ENCODE results near the gene GPR148.

Gene GPR148

DNA sequence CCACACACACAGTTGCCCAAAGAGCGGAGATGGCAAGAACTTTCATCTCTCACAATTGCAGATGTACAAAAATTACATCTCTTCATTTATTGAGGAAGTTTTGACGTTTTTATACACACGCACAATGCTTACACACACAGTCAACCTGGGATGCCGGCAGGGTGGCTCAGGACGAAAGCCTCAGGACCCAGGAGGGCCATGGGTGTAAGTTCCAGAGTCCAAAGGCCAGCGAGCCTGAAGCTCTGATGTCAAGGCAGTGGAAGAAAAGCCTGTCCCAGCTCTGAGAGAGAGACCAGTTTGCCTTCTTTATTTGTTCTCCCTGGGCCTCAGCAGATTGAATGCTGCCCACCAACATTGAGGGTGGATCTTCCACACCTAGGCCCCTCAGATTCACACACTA is 36.6 kb downstream of the GPR148 start:
- TF ChIP-seq, protein P1, sequence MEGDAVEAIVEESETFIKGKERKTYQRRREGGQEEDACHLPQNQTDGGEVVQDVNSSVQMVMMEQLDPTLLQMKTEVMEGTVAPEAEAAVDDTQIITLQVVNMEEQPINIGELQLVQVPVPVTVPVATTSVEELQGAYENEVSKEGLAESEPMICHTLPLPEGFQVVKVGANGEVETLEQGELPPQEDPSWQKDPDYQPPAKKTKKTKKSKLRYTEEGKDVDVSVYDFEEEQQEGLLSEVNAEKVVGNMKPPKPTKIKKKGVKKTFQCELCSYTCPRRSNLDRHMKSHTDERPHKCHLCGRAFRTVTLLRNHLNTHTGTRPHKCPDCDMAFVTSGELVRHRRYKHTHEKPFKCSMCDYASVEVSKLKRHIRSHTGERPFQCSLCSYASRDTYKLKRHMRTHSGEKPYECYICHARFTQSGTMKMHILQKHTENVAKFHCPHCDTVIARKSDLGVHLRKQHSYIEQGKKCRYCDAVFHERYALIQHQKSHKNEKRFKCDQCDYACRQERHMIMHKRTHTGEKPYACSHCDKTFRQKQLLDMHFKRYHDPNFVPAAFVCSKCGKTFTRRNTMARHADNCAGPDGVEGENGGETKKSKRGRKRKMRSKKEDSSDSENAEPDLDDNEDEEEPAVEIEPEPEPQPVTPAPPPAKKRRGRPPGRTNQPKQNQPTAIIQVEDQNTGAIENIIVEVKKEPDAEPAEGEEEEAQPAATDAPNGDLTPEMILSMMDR (IDR thresholded peaks at IDR 0.05; ENCODE audit: insufficient read depth, low read length, poor library complexity, severe bottlenecking), result no peak
- DNase-seq (ENCODE audit: extremely low read depth, insufficient read length), result no peak
- H3K36me3 ChIP-seq (ENCODE audit: control insufficient read depth, insufficient read depth, low read length), result no peaks in the 10 kb centered on the region
- H3K27me3 ChIP-seq (replicated peaks; ENCODE audit: control insufficient read depth, insufficient read depth, low read length), result peaks cover 1% of the 10 kb centered on the region
- no peak overlapping the region for H3K4me3 ChIP-seq (replicated peaks; ENCODE audit: low read depth, low read length)

DNA sequence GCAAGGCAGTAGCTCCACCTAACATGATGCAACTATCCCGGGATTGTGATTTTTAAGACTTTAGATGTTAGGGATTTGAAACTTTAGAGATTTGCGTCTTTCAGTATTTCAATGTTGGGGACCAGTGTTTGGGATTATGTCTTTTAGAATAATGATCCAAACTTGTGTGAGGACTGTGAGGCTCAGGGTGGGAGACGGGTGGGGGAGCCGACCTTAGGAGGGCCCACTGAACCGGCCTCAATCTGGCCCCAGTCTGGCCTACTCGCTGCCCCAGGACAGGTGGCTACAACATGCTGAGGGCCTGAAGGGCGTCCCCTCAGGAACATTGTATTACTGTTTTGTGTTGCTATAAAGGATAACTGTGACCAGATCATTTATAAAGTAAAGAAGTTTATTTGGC is 37.2 kb downstream of the GPR148 start:
- TF ChIP-seq, protein P1 (IDR thresholded peaks at IDR 0.05; ENCODE audit: insufficient read depth, low read length, poor library complexity, severe bottlenecking), result no peak
- no peaks in the 10 kb centered on the region for H3K36me3 ChIP-seq (ENCODE audit: control insufficient read depth, insufficient read depth, low read length)
- DNase-seq (ENCODE audit: extremely low read depth, insufficient read length), result no peak
- no peak overlapping the region for H3K4me3 ChIP-seq (replicated peaks; ENCODE audit: low read depth, low read length)
- peaks cover 1% of the 10 kb centered on the region for H3K27me3 ChIP-seq (replicated peaks; ENCODE audit: control insufficient read depth, insufficient read depth, low read length)

DNA sequence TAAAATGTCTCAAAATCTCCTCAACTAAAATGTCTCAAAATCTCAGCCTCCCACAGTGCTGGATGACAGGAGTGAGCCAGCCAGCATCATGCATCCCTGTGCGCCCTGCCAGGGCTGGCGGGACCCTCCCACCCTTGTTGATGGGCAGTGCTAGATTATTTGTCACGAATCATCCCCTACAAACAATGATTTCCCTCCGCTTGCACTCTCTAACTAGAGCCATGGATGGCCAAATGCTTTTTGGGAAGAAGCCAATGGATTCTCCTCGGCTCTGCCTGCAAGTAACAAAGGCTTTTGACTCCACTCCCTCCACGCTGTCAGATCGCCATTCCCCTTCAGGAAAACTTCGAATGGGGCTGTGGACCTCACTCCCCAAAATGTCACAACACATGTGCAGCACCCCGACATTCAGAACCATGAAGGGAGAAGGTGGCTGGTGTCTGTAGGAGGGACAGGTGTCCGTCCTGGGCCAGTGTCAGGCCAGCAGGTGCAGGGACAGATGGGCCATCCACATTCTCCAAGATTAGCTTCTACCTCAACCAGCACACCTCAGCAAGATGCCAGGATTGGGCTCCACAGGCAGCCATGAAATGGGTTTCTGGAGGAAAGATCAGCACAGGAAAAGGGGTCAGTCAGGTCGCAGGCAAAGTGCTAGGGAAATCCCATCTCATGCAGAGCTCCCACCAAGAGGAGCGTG is 38.0 kb downstream of the GPR148 start:
- Histone ChIP-seq H3K4me3 (replicated peaks; ENCODE audit: low read depth, low read length) (no peak overlapping the region), H3K36me3 (ENCODE audit: control insufficient read depth, insufficient read depth, low read length) (no peaks in the 10 kb centered on the region), H3K27me3 (replicated peaks; ENCODE audit: control insufficient read depth, insufficient read depth, low read length) (peaks cover 1% of the 10 kb centered on the region)
- no peak for DNase-seq (ENCODE audit: extremely low read depth, insufficient read length)
- TF ChIP-seq, protein P1 (IDR thresholded peaks at IDR 0.05; ENCODE audit: insufficient read depth, low read length, poor library complexity, severe bottlenecking), result no peak

DNA sequence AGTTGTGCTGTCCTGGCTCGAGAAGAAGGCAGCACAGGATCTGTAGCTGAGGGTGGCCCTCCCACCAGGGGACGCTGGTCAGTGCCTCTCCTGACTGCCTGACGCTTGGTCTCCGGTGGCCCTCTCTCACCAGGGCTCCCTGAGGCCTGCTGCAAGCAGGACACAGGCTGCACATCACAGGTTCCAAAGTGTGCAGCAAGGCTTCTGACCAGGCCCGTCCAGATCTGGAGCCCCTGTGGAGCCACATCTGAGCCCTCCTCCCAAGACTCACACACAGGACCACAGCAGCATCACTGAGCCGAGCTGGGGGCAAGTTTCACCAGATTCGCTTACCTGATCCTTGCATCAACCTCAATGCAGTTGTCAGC is 38.5 kb downstream of the GPR148 start:
- TF ChIP-seq, protein P1 (IDR thresholded peaks at IDR 0.05; ENCODE audit: insufficient read depth, low read length, poor library complexity, severe bottlenecking), result no peak
- Histone ChIP-seq H3K36me3 (ENCODE audit: control insufficient read depth, insufficient read depth, low read length) (no peaks in the 10 kb centered on the region), H3K4me3 (replicated peaks; ENCODE audit: low read depth, low read length) (no peak overlapping the region), H3K27me3 (replicated peaks; ENCODE audit: control insufficient read depth, insufficient read depth, low read length) (peaks cover 1% of the 10 kb centered on the region)
- no peak for DNase-seq (ENCODE audit: extremely low read depth, insufficient read length)

DNA sequence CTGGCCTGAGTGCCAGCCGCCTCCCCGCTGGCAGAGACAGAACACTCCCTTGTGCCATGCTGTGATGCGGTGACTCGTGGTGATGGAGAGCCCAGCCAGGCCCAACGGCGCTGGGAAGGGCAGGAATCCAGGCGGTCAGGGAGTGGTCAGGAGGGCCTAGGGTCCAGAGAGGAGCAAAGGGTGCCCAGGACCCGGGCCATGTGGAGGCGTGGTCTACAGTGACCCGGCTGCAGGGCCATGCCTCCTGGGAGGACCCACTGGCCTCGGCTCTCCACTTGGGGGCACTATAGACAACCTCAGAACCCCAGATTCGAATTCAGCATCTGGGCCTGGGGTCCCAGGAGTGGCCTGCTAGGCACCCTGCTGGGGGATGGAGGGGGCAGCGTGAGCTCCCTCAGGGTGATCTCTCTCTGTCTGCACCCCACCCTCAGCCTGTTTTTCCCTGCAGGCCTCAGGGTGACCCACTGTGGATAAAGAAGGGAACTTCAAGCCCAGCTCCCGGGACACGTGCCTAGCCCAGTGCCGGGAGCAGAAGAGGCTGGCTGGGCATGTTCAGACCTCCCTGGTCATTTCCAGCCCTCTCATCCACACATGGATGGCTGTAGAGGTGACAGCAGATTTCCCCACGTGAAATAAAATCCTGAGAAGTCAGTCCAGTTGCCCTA is 39.5 kb downstream of the GPR148 start:
- Histone ChIP-seq H3K4me3 (replicated peaks; ENCODE audit: low read depth, low read length) (no peak overlapping the region), H3K27me3 (replicated peaks; ENCODE audit: control insufficient read depth, insufficient read depth, low read length) (peaks cover 1% of the 10 kb centered on the region), H3K36me3 (ENCODE audit: control insufficient read depth, insufficient read depth, low read length) (no peaks in the 10 kb centered on the region)
- TF ChIP-seq, protein P1 (IDR thresholded peaks at IDR 0.05; ENCODE audit: insufficient read depth, low read length, poor library complexity, severe bottlenecking), result peak; percentile 35
- DNase-seq (ENCODE audit: extremely low read depth, insufficient read length), result no peak

Data from GM06990 (cell line).